DMS 273 treated with DMSO at 0.1 percent for 48 hours (cell line): ENCODE data around the gene NDUFS7.
"Not testable (repeated sequence)": the region's sequence is repeated elsewhere in the genome, so short reads cannot be mapped to it uniquely, and the experiment has no call there.

Source experiments
- DNase-seq: peaks from one replicate; lab custom pipeline; 2025; lab: John Stamatoyannopoulos, UW

Gene NDUFS7

DNA sequence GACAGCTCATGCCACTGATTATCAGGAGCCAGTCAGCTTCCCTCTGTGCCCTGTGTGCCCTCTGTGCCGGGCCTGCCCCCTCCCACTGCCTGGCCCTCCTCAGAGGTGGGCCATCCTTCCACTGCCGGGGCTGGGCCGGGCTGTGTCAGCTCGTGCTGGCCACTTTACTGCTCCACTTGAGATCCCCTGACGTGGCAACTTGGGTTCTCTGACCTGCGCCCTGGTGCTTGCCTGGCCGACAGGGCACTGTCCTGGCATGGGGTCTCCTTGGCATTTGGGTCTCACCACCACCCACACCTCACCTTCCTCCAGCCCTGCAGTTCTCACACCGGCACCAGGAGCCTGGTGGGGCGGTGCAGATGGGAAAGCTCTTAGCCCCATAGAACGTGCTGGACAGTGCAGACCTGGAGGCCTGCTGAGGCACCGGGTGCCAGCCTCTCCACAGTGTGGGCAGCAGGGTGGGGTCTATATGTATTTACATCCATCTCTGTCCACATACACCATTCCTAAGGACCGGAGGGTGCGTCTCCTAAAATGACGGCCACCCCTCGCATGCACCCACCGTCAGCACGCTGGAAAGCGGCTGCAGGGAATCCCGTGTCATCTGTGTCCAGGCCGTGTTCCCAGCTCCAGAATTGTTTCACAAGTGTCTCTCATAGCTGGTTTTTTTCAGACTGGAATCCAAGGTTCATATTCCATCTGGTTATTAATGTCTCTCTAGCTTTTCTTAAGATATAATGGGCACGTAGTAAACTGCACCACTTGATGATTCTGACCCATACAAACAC is 35.4 kb downstream of the NDUFS7 start:
- no peak for DNase-seq

DNA sequence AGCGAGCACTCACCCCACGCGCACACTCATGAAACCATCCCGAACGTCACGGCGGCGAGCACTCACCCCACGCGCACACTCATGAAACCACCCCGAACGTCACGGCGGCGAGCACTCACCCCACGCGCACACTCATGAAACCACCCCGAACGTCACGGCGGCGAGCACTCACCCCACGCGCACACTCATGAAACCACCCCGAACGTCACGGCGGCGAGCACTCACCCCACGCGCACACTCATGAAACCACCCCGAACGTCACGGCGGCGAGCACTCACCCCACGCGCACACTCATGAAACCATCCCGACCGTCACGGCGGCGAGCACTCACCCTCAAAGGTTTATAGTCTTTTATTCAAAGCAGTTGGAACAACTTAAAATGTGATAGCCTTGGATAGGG is 36.4 kb downstream of the NDUFS7 start:
- DNase-seq = not testable (repeated sequence)

DNA sequence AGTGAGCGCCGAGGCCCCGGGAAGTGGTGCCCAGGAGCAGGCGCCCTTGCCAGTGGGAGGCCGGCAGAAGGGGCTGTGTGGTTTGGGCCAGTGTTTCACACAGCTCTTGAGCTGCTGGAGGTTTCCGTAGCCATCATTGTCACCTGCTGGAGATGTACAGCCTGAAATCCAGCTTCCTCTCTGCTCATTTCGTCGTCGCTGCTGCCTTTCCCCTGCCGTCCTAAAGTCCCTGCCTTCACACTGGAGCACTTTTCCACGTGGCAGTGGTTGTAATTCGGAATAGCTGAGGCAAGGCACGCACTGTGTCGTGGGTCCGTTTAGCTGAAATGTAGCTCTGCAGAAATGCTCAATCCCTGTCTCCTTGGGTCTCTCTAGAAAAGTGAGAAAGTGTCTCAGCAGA is 36.9 kb downstream of the NDUFS7 start:
- DNase-seq = no peak

DNA sequence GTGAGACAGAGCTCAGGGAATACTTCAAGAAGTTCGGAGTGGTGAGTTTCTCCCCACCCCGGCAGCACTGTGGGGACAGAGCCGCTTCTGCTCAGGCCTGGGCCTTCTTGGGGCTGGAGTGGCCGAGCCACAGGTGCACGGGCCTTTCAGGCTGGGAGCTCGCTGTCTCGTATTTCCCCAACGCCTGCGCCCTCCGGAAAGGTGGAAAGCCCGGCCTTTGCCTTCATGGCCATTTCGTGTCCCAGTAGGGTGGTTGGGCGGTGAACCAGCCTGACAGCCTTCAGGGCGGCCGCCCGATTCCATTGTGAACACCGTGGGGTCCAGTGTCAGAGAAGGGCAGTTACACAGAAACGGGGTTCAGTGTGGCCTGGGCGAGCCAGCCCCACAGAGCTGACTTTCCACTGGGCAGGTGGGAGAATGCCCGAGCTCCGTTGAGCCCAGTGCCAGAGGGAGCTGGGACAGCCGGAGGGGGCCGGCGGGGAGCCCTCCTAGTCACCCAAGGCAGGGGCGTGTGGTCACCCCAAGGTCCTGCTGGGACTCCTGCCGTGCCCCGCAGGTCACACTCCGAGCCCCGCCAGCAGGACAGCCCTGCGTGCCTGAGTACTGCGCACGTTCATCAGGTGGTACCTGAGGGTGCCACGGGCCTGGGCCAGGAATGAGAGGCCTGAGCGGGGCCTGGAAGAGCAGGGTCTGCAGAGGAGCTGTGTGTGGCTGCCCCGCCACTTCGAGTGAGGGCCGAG is 37.7 kb downstream of the NDUFS7 start:
- DNase-seq = no peak

DNA sequence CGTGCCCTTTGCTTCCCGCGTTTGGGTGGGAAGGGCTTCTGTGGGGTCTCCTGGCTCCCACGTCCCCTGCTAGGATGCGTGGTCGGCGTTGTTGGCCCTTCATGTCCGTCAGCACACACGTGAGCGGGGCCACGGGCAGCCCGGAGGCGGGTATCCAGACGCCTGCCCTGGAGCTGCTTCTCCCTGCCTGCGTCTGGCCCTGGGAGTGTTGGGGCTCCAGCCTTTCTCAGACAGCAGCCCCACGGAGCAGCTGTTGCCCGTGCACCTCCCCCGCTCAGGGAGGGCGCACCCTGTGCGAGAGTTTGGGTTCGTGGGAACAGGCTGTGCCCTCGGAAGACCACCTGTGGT is 38.2 kb downstream of the NDUFS7 start:
- no peak for DNase-seq

DNA sequence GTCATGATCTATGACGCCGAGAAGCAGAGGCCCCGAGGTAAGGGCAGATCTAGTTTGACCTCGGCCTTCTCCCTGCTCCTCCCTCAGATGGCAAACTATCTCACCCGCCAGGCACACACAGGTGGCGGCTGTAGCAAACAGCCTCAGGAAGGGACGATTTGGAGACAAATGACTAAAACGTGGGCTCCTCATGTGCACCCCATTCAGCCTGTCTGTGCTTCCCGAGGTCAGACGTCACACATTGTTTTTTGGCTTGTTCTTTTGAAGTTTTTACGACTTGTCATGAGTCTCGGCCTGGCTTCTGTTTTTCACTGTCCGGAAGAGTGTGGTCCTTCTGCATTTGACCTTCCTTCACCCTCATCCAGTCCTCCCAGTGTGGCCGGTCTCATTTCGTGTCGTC is 38.7 kb downstream of the NDUFS7 start:
- no peak for DNase-seq

DNA sequence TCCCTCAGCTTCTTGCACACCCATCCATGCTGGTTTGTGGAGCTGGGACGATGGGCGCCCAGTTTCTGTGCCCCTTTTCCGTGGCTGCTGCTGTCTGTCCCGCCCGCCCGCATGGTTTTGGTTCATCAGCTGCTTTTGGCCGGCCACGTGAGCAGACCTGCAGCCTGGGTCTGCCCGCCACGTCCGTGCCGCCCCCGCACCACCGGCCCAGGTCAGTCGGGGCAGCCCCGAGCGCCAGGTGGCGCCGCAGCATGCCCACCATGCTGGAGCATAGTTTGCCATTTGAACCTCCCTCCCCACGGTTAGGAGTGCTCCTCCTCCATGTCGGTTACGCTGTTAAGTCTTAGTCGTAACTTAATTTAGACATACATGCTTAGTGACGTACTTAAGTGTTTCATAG is 39.2 kb downstream of the NDUFS7 start:
- DNase-seq = no peak

DNA sequence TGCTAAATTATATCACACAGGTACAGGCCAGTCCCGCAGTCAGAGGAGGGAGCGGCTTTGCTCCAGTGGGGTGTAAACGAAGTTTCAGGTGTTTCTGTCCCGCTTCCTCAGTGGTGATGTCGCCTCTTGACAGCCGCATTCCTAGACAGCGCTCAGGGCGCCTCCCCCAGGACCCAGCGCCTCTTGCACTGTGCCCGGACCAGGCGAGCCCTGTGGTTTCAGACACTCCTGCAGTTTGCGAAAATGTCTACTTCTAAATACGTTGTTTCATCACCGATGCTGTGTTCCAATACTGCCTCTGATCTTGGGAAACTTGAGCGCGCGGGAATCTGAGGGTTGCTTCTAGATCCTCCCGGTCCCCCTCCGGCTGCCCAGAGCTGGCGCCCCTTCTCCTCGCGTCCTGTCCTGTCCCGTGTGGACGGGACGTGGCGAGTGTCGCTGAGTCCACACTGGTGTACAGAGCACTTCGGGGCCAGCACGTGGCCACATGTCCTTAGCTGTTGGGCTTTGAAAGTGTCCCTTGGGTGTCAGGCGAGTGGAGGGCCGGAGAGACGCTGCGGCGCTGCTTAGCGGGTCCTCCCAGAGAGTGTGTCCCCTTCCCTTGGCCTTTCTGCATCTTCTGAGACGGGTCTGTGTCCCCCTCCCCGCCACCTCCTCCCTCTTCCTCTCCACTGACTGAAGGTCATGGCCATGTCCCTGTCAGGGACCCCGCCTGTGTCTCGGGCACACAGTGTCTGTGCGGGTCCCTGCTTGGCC is 39.9 kb downstream of the NDUFS7 start:
- no peak for DNase-seq

DNA sequence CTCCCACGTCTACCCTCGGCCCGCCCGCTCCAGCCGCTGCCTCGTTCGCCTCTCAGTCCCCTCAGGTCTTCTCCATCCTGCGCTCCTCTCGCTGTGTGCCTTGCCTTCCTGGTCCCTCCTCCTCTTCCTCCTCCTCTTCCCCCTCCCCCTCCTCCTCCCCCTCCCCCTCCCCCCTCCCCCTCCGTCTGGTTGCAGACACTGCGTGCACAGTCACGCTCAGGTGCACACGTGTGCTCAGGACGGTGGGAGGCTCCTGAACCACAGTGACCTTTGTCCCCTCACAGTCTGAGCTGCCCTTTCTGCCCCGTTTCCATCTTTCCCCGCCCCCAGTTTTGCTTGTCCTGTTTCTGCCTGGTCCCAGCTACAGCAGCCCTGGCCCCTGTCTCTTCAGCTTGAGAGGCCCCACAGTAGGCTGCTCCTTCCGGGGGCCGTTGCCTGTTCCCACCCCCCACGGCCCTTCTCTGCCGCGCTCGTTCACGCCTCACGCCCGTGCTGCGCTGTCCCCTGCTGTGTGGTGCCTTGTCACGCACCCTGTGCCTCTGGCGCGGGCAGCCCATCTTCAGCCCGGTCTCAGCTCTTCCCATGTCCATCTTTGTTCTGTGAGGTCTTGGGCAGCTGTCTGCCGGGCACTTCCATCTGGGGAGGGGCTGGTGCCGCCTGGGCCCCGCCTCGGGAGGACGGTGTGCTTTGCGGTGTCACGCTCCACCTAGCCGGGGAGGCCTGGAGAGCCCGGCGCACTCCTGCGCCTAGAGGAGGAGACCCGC is 40.7 kb downstream of the NDUFS7 start:
- no peak for DNase-seq

DNA sequence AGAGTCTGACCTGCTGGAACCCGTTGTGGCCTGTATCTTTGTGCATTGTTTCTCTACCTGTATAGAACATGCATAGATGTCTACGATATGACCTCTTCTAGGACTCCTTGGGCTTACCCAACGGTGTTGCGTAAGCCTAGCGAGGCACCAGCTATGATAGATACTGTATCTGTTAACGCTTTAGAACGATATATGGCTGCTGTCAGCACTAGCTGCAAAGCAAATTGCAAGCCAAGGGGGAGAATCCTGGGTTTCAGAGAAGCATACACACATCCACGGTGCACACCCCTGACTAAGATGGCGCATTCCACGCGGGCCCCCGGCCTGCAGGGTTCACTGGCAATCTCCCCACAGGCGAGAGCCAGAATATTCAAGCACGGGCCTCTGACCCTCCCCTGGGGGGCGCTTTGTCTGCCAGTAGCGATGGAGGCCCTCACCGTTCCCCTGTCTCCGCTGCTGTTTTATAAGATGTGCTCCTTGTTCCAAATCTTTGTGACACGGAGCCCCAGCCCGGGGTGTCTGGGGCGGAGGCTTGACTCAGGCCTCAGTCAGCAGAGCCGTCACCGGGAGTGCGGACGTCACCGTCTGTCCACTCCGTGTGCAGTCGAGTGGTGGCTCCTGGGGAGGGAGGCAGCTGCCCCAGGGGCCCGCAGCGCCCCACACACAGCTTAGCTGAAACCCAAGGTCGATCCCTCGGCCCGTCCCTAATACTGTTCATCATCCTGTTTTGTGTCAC is 41.6 kb downstream of the NDUFS7 start:
- DNase-seq = no peak

DNA sequence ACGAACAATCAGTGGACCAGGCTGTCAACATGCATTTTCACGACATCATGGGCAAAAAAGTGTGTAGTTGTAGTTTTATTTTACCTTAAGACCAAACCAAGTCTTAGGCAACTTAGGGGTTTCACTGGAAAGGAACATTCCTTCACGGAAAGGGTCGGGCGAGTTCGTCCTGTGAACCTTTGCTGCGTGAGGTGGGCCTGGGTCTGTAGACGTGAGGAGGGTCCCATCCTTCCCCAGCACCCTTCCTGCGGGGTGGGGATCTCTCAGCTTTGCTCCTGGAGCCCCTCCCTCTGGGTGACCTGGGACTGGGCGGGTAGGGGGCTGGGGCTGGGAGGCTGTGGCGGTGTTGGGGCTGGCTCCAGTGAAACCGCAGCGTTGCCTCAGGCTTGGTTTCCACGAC is 42.2 kb downstream of the NDUFS7 start:
- no peak for DNase-seq

DNA sequence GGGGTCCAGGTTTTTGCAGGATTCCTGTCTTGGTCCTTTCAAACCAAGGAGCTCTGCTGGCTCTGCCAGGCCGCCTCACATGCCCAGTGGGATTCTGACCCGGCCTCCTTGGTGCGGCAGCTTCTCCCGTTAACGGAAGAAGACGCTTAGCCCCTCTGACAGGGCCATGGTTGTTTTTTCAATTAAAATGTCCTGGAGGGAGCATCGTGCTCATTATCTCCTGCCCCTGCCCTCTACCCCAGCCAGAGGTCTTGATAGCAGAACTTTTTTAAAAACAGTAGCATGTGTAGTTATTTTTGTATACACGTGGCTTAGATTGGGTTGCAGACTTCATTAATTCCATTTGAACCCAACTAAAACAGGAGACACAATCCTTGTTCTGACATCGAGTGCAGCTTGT is 43.0 kb downstream of the NDUFS7 start:
- no peak for DNase-seq

DNA sequence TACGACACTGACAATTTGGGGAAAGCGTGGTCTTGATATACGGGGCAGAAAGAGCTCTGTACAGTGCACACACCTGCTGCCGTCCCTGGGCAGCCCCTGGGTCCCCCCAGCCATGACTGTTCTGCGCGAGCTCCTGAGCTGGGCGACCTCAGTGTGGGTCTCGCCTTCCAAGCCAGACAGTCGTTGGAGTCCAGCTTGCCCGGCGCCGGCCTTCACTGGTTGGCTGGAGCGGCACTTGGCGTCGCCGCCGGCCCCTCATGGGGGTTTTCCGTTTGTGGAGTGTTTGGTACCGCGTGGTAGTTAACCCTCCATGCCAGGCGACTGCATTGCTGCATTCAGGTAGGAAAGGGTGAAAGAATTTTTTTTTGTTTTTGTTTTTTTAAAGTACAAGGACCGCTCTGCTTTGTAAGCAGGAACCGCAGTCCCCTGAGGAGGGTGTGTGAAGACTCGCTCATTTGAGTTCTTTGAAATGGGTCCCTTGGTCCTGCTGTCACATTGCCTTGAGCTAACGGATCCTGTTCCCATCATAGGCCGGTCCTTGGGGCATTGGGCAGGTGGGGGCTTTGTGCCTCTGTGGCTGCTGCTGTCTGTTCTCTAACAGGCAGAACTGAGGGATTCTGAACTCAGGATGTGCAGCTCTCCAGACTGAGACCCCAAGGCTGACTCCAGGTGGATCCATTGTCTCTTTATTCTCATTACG is 43.7 kb downstream of the NDUFS7 start:
- no peak for DNase-seq

DNA sequence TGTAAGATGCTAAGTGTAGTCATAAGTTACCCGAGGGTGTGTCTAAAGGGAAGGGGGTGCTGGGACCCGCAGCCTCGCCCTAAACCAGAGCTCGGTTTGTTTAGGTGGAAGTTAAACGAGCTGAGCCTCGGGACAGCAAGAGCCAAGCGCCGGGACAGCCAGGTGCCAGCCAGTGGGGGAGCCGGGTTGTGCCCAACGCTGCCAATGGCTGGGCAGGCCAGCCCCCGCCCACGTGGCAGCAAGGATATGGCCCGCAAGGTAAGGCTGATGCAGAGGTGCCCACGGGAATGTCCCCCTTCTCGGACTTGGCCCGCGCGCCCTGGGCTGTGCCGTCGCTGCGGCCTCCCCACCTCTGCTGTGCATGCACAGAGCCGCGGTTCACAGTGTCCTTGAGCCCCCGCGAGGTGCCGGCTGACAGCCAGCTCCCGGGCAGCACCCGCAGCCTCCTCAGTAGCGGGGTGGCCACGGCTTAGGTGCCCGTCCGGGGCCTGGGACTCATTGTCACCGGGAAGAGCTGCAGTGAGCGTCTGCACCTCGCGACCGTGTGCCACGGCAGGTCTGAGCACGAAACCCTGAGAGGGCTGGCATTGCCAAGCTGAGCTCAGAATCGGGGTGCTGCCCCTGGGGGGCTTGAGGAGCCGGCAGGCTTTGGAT is 45.2 kb downstream of the NDUFS7 start:
- no peak for DNase-seq

DNA sequence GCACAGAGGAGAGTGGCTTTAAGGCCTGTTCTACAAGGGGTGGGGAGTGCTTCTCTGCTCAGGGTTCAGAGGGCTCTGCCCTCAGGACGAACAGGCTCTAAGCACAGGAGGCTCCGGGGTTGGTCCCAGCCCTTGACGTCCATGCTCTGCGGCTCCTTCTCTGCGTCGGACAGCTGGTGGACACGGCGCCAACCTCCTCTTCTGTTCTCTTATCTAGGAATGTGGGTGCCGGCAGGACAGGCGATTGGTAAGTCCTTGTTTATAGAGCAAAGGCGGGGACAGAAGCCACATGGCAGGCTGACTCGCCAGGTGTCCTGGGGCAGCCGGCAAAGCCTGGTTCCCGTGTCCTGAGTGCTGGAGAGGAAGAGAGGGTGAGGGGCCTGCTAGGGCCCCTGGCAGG is 46.0 kb downstream of the NDUFS7 start:
- no peak for DNase-seq

DNA sequence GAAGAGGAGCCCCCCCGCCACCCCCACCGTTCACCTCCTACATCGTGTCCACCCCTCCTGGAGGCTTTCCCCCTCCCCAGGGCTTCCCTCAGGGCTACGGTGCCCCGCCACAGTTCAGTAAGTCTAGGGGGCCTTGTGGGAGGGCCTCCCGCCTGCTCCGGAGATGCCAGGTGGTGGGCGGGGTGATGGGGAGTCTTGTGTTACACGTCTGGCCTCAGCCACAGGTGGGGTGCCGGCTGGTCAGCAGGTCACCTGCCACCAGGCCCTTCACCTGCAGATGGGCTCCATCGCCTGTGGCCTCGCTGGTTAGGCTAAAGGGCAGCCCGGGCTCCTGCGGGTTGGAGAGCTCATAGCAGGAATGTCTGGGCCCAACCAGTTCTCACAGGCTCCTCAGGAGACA is 46.5 kb downstream of the NDUFS7 start:
- DNase-seq = no peak

DNA sequence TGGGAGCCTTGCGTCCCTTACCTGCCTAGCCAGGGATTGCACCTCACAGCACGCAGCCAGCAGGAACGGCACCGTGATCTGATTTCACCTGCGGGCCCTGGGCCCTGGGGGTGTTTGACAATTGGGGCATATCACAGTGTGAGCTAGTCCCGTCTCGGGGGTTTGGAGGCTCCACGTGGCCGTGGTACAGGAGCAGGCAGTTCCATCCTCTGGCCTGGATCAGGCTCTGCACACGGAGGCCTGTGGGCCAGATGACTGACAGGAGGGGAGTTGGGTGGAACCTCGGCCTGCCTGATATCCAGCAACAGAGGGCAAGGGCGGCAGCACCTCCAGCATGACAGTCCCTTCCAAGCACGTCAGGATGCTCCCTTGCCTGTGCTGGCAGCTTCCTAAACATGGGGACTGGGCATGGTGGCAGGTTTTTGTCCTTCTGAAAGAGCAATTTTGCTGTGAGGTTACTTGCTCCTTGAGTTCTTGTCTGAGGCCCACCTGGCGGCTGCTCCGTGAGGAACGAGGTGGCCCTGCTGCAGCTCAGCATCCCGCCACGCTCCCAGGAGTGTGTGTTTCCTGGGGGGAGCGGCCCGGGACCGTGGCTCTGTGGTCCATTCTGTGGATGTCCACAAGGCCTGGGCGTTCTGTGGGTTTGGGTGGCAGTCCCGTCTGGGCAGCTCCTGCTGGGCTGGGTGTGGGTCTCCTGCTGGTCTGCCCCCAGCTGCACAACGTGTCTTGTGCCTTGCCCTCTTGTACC is 48.2 kb downstream of the NDUFS7 start:
- DNase-seq = no peak

DNA sequence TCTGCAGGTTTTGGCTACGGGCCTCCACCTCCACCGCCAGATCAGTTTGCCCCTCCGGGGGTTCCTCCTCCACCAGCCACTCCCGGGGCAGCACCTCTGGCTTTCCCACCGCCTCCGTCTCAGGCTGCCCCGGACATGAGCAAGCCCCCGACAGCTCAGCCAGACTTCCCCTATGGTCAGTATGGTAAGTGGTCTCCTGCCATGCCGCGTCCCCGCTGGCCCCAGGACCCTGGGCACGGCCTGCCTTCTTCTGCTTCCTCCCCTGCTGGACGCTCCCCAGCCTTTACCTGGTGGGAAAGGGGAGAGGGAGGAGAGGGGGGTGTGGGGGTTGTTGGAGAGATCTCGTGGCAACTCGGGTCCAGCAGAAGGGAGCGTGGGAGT is 48.8 kb downstream of the NDUFS7 start:
- no peak for DNase-seq

DNA sequence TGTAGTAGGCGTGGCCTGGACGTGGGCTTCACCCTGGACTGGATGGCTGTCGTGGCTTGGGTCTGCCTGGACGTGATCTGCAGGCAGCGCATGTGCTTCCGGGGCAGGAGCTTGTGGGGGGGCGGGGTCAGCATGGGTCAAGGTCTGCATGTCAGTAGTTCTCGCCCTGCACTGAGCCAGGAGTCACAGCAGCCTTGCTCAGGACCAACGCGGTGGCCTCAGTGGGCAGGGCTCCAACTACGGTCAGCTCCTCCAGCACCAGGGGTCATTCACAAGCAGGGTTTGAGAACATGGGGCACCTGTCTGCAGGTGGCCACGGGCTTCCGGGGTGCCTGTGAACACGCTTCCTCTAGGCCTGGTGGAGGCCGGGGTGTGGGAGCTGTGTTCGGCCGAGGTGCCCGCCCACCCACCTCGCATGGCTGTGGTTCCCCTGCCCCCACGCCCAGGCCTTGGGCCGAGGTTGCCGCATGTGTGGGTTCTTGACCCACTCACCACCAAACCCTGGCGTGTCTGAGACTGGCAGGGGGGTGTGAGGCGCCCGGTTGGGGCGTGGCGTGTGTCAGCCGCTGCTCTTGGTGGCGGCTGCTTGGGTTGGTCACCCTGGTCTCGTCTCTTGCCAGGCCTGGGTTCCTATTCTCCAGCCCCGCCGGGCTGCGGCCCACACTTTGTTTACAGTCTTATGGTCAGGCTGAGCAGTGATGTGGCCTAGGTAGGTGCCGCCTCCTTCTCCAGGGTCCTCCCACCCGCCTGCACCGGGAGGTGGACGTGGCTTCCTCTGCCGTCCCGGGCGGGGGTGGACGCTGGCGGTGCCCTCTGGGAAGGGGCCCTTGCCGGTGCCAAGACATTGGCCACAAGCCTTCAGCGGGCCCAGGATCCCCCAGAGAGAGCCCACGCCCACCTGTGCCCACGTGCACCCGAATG is 49.7 kb downstream of the NDUFS7 start:
- no peak for DNase-seq
